Measurements from ENCODE around the gene FRMPD1. TPM values are rescaled to one million over a fixed set of nuclear protein-coding genes. Genes with fewer than 3 reads are reported as not detected.
"Not testable (repeated sequence)": the region's sequence is repeated elsewhere in the genome, so short reads cannot be mapped to it uniquely, and the experiment has no call there.

Gene FRMPD1
- polyA plus RNA-seq, 2 of the 4 experiments (the other 2 are of a cell fraction), result 0.01 TPM; not detected in 1

DNA sequence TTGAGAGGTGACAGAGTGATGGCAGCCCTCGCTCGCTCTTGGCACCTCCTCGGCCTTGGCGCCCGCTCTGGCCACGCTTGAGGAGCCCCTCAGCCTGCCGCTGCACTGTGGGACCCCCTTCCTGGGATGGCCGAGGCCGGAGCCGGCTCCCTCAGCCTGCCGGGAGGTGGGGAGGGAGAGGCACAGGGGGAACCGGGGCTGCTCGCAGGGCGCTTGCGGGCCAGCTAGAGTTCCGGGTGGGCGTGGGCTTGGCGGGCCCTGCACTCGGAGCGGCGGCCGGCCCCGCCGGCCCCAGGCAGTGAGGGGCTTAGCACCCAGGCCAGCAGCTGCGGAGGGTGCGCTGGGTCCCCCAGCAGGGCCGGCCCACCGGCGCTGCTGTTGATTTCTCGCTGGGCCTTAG, 101.0 kb downstream of the FRMPD1 start:
- ATAC-seq; DNase-seq (ENCODE audit: low read depth in 1 of 2, low spot score in 1 of 2); FAIRE-seq; H3K4me3 ChIP-seq; CTCF ChIA-PET; H3K27ac ChIP-seq; POLR2A ChIA-PET; H3K4me1 ChIP-seq; H3K4me2 ChIP-seq; H3K9me3 ChIP-seq: not testable (repeated sequence)
- WGBS (ENCODE audit: missing lambda C conversion rate), result 95% methylated on average over 9 of the region's 30 CpGs

DNA sequence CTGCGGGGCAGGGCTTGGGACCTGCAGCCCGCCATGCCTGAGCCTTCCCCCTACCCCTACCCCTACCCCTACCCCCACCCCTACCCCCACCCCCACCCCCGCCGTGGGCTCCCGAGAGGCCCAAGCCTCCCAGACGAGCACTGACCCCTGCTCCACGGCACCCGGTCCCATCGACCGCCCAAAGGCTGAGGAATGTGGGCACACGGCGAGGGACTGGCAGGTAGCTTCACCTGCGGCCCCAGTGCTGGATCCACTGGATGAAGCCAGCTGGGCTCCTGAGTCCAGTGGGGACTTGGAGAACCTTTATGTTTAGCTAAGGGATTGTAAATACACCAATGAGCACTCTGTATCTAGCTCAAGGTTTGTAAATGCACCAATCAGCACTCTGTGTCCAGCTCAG, 101.4 kb downstream of the FRMPD1 start:
- POLR2A ChIA-PET; H3K4me2 ChIP-seq; H3K27ac ChIP-seq; H3K4me1 ChIP-seq; H3K4me3 ChIP-seq; ATAC-seq; DNase-seq (ENCODE audit: low read depth in 1 of 2, low spot score in 1 of 2); FAIRE-seq; H3K9me3 ChIP-seq: not testable (repeated sequence)
- WGBS (ENCODE audit: missing lambda C conversion rate), result 100% methylated on average over 3 of the region's 13 CpGs
- CTCF ChIA-PET, result interaction anchor here (1.0 kb wide), 1 partner anchor 649 kb away, joined by 3 read pairs; no protein-coding TSS in a partner anchor

DNA sequence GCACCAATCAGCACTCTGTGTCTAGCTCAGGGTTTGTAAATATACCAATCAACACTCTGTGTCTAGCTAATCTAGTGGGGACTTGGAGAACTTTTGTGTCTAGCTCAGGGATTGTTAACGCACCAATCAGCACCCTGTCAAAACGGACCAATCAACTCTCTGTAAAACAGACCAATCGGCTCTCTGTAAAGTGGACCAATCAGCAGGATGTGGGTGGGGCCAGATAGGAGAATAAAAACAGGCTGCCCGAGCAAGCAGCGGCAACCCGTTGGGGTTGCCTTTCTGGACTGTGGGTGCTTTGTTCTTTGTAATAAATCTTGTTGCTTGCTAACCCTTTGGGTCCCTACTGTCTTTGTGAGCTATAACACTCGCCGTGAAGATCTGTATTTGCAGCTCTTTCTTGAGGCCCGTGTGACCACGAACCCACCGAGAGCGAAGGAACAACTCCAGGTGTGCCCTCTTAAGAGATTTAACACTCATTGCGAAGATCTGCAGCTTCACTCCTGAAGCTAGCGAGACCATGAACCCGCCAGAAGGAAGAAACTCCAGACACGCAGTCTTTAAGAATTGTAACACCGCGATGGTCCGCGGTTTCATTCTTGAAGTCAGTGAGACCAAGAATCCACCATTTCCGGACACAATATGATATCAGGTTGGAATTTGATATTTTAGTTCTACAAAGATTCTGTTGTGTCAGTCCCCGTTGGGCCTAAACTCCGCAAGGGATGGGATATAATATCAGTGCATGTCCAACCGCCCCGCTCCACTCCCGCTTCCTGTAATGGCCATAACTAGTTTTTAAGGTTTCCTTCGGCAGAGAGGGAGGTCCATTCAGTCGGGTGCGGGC, 102.1 kb downstream of the FRMPD1 start:
- Histone ChIP-seq H3K4me1 (peaks cover 8% of the 10 kb centered on the region; the same call in 1 of the 3 replicates), H3K9me3 (no peaks in the 10 kb centered on the region), H3K27ac (peak overlapping the region; percentile 84 to 92), H3K4me3 (peak overlapping the region; percentile 85), H3K4me2 (peak overlapping the region; percentile 79)
- WGBS (ENCODE audit: missing lambda C conversion rate), result 88% methylated on average over 29 of the region's 29 CpGs
- POLR2A ChIA-PET, result no interaction called here
- TF ChIP-seq JUNB (IDR thresholded peaks at IDR 0.05) (no peak), HOXB5 (CRISPR knock-in tag; IDR thresholded peaks at IDR 0.05) (no peak), JUN (IDR thresholded peaks at IDR 0.05) (no peak), HOXB13 (CRISPR knock-in tag; IDR thresholded peaks at IDR 0.05; ENCODE audit: low read depth) (no peak), POLR2AphosphoS2 (conservative IDR thresholded peaks at IDR 0.05; ENCODE audit: low read length) (no peak), RNF2 (IDR thresholded peaks at IDR 0.05; ENCODE audit: borderline replicate concordance, low read depth) (no peak), RARB (CRISPR knock-in tag; IDR thresholded peaks at IDR 0.05) (no peak), POLR2A (IDR thresholded peaks at IDR 0.05; ENCODE audit: low read length) (no peak), RFX5 (IDR thresholded peaks at IDR 0.05) (no peak), BHLHE40 (IDR thresholded peaks at IDR 0.05; ENCODE audit: low read depth, low read length) (no peak)
- TF ChIP-seq, protein P1, sequence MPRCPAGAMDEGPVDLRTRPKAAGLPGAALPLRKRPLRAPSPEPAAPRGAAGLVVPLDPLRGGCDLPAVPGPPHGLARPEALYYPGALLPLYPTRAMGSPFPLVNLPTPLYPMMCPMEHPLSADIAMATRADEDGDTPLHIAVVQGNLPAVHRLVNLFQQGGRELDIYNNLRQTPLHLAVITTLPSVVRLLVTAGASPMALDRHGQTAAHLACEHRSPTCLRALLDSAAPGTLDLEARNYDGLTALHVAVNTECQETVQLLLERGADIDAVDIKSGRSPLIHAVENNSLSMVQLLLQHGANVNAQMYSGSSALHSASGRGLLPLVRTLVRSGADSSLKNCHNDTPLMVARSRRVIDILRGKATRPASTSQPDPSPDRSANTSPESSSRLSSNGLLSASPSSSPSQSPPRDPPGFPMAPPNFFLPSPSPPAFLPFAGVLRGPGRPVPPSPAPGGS (IDR thresholded peaks at IDR 0.05), result no peak
- TF ChIP-seq, protein P2, sequence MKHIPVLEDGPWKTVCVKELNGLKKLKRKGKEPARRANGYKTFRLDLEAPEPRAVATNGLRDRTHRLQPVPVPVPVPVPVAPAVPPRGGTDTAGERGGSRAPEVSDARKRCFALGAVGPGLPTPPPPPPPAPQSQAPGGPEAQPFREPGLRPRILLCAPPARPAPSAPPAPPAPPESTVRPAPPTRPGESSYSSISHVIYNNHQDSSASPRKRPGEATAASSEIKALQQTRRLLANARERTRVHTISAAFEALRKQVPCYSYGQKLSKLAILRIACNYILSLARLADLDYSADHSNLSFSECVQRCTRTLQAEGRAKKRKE (CRISPR knock-in tag; IDR thresholded peaks at IDR 0.05; ENCODE audit: low read depth), result no peak
- TF ChIP-seq, protein P3, sequence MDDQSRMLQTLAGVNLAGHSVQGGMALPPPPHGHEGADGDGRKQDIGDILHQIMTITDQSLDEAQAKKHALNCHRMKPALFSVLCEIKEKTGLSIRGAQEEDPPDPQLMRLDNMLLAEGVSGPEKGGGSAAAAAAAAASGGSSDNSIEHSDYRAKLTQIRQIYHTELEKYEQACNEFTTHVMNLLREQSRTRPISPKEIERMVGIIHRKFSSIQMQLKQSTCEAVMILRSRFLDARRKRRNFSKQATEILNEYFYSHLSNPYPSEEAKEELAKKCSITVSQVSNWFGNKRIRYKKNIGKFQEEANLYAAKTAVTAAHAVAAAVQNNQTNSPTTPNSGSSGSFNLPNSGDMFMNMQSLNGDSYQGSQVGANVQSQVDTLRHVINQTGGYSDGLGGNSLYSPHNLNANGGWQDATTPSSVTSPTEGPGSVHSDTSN (IDR thresholded peaks at IDR 0.05), result no peak
- ATAC-seq, result no peak
- DNase-seq (ENCODE audit: low read depth in 1 of 2, low spot score in 1 of 2), result no peak
- CTCF ChIA-PET, result interaction anchor here (1.0 kb wide), 1 partner anchor 648 kb away, joined by 3 read pairs; no protein-coding TSS in a partner anchor
- no peak for FAIRE-seq

DNA sequence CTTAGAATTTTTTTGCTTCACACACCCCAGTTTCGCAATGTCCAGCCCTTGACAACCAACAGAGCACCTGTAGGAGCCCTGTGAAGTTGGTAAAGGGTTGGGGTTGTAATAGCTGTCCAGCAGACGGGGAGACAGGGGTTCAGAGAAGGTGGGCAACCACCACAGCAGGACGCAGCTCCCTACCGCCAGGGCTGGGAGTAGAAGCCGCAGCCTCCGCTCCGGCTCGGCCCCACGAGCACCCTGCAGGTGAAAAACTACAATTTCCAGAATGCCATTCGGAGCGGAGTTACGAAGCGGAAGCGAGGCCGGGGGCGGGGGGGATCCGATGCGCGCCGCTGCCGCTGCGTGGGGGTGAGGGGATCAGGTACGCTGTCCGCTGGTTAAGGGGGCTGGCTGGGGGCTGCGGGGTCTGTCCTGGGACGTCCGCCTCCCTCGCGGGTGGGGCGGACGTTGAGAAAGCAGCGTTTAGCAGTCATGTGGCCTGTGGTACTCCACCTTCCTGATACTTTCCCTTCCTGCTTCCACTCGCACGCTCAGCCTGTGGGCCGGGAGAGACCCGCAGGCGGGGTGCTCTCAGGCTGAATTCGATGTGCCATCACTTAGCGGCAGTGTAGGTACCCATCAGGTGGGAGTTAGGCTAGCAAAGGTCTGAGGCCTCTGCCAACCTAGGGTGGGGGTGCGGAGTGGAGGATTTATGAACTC, 102.9 kb downstream of the FRMPD1 start, which contains the start of gene TRMT10B:
TSS of gene TRMT10B (plus strand) at position 317 of the 702 bp plus-strand sequence. CDS start 8,127 bp downstream, outside the sequence.
- WGBS (ENCODE audit: missing lambda C conversion rate), result 5% methylated on average over 27 of the region's 40 CpGs
- ATAC-seq, result peak; percentile 95 to 98
- Histone ChIP-seq H3K4me1 (peaks cover 8% of the 10 kb centered on the region; the same call in 1 of the 3 replicates), H3K9me3 (no peaks in the 10 kb centered on the region), H3K4me3 (peak within 1 kb of the TSS; percentile 85), H3K27ac (peak within 1 kb of the TSS; percentile 84 to 92), H3K4me2 (peak within 1 kb of the TSS; percentile 79)
- ChIA-PET CTCF (no interaction called here), POLR2A (interaction anchor here (0.6 kb wide), 1 partner anchor 10 kb away, joined by 4 read pairs; no protein-coding TSS in a partner anchor)
- peak; percentile 76 to 94 for DNase-seq (ENCODE audit: low read depth in 1 of 2, low spot score in 1 of 2)
- no peak for FAIRE-seq
- TF ChIP-seq HOXA7 (CRISPR knock-in tag; IDR thresholded peaks at IDR 0.05) (no peak), FOSB (CRISPR knock-in tag; IDR thresholded peaks at IDR 0.05) (no peak), SMC3 (IDR thresholded peaks at IDR 0.05) (no peak), ZC3H11A (IDR thresholded peaks at IDR 0.05) (no peak), JUN (IDR thresholded peaks at IDR 0.05) (peak in 1 of 2 experiments; percentile 68; a peak in 3 of 5 replicates), EHF (CRISPR knock-in tag; IDR thresholded peaks at IDR 0.05) (no peak), NFE2L2 (conservative IDR thresholded peaks at IDR 0.05; ENCODE audit: low read length) (no peak), BHLHE40 (IDR thresholded peaks at IDR 0.05; ENCODE audit: low read depth, low read length) (no peak), MYC (IDR thresholded peaks at IDR 0.05; ENCODE audit: borderline replicate concordance, low read length) (no peak), POLR2A (IDR thresholded peaks at IDR 0.05; ENCODE audit: low read length) (peak; percentile 73), NR3C1 (IDR thresholded peaks at IDR 0.05) (no peak), ZNF302 (CRISPR knock-in tag; IDR thresholded peaks at IDR 0.05) (no peak)
- TF ChIP-seq, protein P1 (IDR thresholded peaks at IDR 0.05), result 0 out of 3 replicates have a peak, but pooled peaks have one; percentile 58
- TF ChIP-seq, protein P4, sequence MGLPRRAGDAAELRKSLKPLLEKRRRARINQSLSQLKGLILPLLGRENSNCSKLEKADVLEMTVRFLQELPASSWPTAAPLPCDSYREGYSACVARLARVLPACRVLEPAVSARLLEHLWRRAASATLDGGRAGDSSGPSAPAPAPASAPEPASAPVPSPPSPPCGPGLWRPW (IDR thresholded peaks at IDR 0.05), result no peak
- TF ChIP-seq, protein P5, sequence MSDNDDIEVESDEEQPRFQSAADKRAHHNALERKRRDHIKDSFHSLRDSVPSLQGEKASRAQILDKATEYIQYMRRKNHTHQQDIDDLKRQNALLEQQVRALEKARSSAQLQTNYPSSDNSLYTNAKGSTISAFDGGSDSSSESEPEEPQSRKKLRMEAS (IDR thresholded peaks at IDR 0.05), result peak; percentile 19; the same call in 1 of the 2 replicates
